Epidermal melanocyte (primary cell): ENCODE measurements around the gene CCDC51.
A peak's percentile ranks its signal among the peaks of the same experiment; 100 is the strongest.

ENCODE experiments used
- DNase-seq: peaks from one replicate; pipeline ENCODE4 v3.0.0; 2011; ENCODE audit warnings: low spot score; ENCODE audit not compliant: insufficient read length

CCDC51 gene

DNA sequence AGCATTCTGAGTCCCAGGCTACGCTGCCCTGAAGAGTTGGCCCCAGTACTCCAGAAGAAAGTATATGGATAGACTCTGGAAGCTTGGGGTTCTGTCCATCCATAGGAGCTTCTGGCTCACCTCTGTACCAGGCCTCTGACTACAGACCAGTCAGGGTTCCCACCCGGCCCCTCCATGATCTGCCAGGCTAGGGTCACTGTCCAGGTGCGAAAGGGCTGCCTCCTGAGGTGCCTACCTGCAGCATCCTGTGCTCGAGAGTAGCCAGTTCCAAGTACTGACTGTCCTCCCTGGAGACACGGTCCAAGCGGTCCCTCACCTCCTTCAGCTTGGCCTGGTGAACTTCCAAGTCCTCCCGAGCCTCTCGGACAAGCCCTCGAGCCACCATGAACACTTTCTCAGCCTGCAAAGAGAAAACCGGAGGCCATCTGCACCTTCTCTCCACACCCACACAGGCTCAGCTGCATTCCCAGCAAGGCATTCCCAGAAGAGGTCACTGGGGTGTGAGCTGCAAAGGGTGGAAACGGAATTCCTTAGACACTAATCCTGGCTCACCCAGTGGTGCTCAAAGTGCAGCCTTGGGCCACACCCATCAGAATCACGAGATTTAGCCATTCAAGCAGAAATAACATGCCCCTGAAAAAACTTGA, 6.3 kb downstream of the CCDC51 start:
- peak; percentile 11 for DNase-seq

DNA sequence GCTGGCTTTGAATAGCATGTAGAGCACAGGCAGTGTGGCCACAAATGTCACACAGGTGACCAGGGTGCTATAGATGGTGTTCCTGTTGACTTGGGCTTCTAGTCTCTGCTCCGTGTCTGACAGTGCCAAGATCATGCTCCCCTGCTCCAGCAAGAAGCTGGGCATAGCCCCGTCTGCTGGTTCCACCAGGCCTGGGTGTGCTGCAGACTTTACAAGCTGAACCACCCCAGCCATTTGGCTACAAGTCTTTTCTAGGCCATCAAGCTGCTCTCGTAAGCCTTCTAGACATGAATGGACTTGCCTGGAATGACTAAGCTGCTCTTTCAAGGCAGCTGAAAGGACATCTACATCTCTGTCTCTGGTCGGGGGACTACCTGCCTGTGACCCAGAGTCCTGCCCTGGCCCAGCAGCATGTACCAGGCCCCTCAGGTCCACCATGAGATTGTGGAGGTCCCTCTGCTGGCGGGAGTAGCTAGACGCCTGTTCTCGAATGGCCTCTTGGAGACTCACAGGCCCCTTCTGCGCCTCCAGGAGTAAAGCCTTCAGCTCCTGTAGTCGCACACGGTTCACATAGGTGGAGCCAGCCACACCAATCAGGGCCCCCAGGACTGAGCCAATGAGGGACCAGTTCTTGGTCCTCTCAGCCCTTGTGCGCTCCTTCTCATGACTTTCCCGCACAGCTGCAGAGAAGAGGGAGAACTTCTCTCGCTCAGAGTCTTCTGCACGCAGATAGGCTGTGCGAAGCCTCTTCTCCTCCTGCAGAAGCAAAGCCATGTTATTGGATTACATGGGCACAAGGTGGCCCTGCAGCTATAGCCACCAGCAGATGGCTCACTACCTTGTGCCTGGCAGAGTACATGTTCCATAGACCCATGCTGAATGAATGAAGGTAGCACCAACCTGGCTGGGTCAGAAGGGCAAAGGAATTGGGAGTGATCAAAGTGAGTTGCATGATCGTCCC, 7.2 kb downstream of the CCDC51 start:
- DNase-seq: peak; percentile 3

DNA sequence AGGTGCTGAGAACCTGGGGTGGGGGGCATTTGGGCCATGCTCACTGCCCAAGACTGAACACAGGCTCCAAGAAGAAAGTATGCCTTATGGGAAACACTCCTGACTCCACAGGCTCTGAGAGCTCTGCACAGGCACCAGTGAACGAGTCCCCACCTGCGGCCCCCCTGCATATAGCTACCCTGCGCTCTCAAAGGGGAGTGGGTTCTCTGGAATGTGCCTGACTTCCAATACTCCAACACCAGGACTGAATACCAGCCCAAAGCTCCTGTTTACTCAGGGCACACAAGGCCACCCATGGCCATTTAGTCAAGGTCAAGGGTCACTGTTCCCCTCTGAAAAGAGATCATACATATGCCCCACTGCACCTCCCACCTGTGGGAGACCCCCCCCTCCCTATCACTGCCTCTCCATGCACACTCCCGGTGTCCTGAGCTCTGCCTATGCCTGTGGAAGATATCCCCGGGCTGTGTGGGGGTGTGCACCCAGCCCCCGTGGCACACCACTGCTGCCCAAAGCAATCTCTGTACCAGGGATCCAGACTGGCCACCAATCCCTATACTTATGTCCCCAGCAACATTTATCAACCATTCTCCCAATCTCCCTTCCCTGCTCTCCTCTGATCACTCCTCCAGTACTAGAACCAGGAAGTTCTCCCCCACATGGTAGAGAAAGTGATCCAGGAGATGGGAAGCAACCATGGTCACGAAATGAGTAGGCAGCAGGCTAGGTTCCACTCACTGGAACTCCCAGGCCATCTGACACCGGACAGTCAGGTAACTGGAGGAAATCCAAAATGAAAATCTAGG, 8.5 kb downstream of the CCDC51 start:
- DNase-seq: peak; percentile 15

DNA sequence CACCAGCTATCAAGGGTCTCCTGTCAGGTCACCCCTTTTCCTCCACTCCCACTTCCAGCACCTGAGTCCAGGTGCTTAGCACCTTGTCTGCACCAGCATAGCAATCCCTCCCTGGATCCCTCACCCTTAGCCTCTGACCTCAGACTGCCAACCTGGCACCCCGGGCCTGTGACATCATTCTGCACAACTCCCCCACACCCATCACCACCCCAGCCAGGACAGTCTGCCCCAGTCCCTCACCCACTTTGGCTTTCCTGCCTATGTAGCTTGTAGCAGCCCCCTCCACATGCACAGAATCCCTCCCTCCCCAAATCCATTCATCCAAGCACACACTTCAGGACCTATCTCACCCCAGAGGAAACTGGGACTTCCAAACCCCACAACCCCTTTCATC, 9.2 kb downstream of the CCDC51 start:
- peak; percentile 4 for DNase-seq

DNA sequence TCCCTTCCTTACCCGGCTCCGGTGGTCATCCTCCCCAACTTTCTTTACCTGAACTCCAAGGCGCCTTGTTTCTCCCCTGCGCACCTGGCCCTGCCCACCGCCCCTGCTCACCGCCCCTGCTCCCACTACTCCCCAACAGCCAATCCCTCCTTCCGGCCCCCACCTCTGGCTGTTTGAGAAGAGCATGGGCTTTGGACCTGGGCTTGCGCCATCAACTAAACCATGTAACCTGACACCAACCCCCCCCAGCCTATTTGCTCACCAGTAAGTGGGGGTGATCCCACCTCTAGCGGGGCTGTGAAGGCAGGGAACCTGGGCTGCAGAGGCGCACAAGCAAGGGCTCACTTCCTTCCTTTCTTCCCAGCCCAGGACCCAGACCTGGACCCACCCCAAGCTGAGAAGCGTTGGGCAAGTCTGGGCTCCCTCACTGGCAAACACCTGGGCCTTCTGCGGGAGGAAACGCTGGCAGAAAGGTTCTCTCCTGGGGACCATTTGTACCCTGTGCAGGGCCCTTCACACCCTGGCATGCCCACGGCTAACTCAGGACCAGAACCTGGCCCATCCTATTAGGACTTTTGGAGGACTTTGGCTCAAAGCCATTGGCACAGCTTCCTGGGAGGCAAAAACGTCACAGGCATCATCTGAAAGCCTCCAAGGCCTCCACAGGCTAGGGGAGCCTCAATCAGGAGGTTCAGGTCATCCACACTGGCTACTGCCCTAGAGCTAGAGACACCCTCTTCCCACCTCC, 9.8 kb downstream of the CCDC51 start, which contains the start of gene PLXNB1:
Gene PLXNB1 (minus strand): TSS at position 127 of the 748 bp plus-strand sequence. CDS start 5,475 bp downstream, outside the sequence.
- DNase-seq: peak; percentile 14

DNA sequence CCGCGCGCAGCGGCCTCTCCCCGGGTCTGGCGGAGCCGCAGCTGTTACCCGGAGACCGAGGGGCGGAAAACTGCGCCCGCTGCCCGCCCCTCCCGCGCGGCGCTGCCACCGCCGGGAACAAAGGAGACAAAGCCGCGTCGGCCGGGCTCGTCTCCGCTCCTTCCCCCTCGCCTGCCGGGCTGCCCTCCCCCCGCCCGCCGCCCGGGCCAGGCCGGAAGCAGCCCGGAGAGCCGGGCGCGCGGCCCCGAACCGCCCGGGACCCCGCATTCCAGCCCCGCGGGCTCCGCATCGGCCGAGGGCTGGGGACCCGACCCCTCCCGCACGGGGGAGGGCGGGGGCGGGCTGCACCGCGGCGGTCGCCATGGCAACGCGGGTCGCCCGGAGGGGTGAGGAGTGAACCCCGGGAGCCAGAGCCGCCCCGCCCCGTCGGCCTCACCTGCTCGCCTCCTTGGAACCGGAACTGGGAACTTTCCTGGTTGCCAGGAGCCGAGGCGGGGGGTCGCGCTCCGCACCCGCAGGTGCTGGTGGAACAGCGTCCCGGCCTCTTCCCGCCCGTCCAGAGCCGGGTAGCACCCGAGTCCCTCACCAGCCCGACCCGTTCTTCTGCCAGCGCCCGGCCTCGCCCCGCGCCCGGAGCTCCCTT, 10.5 kb downstream of the CCDC51 start:
- DNase-seq: peak; percentile 65

DNA sequence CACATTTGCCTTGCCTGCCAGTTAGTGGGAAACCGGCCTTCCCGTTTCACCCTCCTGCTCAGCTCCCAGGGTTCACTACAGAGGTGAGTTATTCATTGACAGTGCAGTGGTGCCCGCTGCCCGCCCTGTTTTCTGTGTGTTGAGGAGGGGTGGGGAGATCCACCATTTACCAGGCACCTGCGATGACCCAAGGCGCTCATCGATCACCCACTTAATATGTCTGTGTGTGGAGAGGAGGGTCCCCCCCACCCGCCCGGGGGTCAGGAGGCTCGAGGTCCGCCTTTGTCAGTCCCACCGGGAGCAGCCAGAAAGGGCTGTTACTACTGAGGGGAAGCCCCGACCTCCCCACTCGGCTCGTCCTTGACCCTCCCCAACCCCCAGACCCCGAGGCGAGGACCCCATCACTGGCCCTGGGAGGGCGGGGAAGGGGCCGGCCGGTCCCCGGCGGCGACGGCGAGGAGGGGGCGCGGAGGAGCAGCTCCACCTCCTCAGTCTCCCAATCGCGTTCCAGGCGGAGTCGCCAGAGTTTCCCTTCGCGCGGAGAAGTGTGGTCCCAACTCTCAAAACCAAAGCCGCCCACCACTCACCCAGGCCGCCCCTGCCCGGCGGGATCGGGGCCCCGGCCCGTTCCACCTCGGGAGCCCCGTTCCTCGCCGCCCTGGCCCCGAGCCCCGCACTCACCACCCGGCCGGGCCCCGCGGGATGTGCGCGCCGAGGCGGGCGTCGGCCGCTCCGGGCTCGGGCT, 11.2 kb downstream of the CCDC51 start:
- no peak for DNase-seq

DNA sequence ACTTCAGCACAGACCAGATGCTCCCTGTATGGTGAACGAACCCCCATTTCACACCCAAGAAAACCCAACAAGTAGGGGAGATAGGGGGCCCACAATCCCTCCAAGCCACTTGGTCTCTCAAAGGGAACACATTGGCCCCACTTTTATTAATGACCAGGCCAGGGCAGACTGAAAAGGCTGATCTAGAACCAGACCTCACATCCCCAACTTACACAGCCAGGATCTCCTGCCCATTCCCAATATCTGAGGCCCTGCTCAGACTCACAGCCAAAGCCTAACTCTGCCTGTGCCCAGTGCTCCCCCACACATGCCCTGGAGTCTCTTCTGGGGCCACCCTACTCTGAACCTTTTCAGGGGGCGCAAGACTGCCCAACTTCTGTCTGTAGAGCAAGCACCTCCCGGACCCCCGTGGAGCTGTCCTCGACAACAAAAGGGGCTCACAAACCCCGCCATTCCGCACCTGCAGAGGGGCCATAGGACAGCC, 11.8 kb downstream of the CCDC51 start:
- DNase-seq: no peak

DNA sequence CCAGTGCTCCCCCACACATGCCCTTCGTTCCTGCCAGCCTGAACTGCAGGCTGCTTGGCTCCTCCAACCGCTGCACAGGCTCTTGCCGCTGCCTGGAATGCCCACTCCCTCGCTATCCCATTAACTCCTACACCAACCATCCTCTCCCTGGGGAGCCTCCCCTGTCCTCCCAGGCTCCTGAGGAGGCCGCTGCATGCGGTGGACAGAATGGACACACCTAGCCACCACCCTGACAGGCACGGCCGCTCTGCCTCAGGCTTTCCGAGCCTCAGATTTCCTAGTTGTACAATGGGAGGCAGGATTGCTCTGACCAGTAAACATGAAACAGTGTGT, 12.3 kb downstream of the CCDC51 start:
- DNase-seq: no peak

DNA sequence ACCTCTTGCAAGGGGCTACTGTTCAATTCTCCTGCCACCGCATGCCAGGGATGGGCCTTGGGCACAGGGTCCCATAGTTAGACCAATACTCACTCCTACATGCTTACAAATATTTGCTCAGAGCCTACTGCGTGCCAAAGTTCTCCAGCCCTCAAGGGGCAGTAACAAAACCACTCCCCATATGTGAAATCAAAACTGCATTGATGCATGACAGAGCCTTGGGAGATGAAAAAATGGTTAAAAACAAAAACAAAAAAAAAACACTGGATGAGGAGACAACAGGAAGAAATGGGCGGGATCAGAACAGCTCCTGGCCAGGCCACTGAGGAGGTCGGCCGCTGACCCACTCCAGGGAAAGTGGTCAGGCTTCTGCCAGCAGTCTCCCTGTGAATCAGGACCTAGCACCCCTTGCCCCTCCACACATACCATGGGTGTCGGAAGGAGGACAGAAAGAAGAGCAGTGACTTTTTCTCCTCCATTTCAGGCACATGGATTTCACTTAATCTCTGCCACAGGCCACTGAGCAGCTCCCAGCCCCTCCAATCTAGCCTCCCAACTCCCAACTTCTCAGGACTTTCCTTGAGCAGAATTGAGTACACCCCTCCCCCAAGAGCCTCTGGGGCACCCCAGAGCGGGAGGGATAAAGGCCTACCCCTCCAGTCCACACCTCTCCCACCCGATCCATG, 12.8 kb downstream of the CCDC51 start:
- peak; percentile 86 for DNase-seq

DNA sequence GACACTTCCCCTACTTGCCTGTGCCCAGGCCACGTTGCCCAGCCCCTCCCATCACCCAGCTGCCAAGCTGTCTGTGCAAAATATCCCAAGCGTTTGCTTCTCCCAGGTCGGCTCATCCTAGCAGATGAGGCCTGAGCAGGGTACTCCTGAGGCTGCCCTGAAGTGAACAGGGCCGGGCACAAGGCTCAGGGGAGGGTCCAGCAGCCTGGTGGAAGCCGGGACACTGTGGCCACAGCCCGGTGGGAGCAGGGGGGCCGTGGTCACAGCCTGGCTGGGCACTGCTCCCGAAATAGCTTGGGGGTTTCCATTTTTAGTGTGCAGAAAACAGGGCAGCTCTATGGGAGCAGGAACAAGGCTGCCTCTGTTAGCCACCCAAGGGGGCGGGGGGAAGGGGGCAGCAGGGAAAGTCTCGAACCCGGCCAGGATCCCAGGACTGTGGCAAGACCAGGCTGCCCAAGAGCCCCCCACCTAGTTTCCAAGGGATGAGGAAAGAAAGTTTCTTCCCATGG, 13.5 kb downstream of the CCDC51 start:
- peak; percentile 92 for DNase-seq

DNA sequence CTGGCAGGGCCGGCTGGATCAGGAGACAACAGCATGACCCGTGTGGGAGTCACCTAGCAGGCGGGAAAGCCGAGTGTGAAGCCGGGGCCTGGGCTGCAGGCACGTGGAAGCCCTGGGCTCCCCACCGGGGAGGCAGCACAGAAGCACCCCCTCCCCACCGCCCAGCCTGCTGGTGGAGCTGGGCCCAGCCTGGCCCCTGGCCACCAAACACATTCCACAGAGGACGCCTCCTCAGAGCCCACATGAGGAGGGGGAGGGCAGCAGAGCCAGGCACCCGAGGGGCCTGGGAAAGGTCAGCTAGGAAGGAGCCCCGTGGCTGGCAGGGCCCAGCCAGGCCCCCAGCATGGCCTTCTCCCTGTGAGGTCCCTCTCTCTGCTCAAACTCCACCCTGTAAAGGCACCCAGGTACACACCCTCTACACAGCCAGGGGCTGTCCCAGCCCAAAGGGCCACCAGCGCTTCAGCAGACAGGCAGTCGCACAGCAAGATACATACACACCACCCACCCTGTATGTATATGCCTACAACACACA, 14.6 kb downstream of the CCDC51 start:
- no peak for DNase-seq

DNA sequence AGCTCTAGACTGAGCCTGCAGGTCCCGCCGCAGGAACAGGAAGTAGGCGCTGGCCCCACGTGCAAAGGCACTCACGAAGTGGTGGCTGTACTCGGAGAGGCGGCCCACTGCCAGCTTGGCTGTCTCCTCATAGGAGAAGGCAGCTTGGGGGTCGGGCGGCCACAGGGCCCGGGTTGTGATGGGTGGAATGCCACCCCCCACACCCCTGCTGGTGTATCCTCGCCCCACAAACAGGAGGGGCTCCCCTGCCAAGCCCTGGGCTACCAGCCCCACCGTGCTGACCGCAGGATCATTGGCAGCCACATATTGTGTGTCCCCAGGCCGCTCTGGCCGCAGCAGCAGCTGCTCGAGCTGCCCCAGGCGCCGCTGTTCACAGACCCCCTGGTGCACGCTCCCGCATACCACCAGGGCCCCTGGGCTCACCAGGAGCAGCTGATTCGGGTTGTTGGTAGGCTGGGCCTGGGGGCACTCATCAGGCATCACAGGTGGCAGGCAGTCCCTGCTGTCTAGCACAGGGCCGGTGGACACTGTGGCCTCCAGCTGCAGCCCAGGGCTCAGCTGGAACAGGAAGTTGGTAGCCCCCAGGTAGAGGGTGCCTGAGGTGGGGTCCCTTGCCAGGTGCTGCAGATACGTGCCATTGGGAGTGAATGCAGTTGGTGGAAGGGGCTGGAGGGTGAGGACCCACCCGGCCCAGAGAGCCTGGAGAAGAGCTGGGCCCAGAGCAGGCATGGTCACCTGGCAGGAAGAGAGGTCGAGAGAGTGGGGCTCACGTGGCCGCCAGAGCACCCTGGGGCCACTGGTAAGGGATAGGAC, 15.8 kb downstream of the CCDC51 start:
- DNase-seq: no peak

DNA sequence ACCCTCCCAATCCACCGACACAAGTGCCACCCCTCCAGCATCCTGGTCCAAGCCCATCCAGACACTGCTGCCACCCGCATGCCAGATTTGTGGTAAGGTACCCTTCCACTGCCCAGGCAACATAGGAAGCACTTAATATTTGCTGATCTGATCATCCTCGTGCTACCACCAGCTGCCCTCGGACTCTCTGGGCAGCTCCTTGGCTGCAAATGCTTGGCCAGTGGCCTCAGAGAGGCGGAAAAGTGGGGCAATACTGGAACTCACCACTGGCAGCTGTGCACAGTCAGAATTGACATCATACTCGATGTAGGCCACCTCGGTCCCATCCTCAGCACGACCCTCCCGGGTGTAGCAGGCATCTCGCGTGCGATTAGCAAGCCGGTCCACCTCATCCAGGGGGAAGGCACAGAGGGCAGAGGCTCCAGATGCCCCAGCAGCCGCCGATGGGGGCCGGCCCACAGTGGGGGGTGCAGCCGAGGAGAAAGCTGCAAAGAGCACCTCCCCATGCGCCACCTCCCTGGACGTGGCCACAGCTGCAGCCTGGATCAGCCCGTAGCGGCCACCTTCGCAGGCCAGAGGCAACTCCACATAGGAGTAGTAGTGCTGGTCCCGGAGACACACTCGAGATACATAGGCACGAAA, 16.6 kb downstream of the CCDC51 start:
- no peak for DNase-seq

DNA sequence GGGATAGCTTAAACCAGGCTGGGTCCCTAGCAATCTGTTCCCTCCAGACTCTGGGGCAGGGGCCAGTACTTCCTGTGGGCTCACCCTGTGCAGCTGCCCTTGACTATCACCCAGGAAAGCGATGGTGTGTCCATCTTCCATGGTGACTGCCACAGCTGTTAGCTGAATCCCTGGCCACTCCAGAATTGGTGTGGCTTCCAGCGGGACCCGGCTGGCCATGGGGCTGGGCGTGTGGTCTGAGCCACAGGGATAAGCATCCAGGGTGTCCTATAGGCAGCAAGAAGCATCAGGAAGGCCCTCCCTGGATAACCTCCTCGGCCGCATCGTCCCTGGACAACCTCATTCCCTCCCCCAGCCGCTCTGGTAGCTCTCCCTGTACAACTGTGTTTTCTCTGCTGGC, 17.2 kb downstream of the CCDC51 start:
- DNase-seq: no peak

DNA sequence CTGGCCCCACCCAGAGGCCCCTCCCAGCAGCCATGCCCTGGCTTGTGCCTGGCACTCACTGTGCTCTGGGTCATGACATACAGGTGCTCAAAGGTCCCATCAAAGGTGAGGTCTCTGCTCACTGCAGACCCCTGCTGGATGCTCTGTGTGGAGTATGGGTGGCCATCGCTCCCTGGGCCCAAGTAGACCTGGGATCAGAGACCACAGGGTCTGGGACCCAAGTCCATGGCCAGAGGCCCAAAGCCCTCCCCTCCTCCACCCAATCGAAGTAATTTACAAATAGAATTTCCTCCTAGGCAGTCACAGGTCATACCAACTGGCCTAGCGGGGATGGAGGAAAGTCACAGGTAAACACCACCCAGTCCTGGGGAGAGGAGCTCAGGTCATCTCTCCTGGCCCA, 17.6 kb downstream of the CCDC51 start:
- no peak for DNase-seq

DNA sequence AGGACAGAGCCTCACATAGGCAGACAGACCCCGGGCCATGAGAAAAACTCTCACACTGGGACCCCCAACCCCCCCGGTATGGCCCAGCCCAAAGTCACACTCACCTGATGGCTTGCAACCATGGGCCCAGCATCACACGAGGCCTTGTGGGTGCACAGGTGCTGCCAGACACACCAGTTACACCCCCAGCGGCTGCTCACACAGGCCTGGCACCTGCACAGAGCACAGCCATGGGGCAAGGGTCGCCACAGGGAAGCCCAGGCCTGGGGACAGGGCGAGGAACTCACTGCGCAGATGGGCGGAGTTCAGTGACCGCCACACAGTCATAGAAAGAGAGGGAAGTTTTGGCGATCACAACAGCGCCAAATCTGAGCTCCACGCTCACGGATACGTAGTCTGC, 19.4 kb downstream of the CCDC51 start:
- DNase-seq: no peak
